Hematopoietic multipotent progenitor cell treated with erythropoietin and hydrocortisone succinate and interleukin-3 and kit ligand, for 8 days (in vitro differentiated cells): Measurements from ENCODE around the gene EYS.
"Not testable (repeated sequence)": the region's sequence is repeated elsewhere in the genome, so short reads cannot be mapped to it uniquely, and the experiment has no call there.

ENCODE experiments used
- DNase-seq: peaks from one replicate; pipeline ENCODE4 v3.0.0-alpha.2; 2015

The EYS gene

DNA sequence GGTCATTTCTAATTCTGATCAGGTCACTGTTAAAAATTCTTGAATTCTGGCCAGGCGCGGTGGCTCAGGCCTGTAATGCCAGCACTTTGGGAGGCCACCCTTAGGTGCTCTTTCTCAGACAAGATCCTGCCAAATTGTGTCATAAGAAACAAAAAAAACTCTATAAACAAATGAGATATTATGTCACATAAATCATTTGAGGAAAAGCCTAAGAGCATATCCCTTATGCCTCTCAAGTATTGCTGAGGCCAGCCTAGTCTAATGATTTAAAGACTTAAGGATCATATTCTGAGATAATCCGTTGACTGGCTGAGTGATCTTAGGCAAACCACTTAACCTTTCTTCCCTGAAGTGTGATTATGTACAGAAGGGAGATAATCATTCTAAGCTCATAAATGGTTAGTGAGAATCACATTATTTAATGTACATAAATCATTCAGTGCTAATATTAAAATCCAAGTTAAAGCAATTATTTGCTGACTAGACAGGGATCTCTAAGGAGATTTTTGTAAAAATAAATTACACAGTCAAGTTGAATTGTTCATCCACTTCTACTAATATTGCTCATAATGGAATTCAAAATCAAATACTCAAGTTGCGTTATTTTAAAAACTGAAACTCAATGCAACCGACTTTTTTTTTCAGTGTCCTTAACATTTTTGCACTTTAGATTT is 1706.1 kb downstream of the EYS start:
- no peak for DNase-seq

DNA sequence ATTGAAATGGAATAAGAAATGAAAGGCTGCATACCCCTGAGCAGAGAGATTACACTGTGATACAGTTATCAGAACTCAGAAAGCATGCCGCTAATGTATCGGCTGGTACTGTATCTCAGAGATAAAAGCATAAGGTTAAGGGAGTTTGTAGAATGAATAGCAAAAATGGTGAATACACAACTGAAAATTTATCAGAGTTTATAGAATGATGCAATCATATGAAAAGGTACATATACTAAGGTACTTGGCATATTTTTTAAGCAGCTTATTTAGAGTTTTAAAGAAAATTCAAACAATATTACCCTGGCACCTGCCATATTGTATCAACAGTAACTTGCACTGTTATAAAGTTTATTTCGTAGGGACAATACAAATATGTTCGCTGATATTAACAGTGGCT is 1707.4 kb downstream of the EYS start:
- DNase-seq: no peak

DNA sequence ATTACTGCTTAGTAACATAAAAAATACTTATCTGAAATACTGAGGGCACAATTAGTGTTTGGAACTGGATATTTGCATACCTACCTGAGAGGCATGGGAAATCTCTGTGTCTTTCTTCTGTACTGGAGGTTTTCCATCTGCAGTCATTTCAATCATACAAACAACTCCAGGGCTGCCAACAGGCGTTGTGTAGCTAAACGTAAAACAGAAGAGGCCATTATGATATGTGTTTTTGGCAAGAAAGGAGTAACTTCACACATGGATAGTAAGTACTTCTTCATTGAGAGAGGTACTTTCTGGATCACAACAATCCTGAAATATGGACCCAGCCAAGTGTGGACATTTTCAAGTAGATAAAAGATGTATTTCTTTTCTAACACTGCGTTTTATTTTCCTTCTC is 1708.0 kb downstream of the EYS start:
- no peak for DNase-seq

- DNase-seq: no peak
Measured at GRCh38 chr6:63997734-63998133, 1709.3 kb downstream of the EYS start.

- DNase-seq: no peak
Measured at GRCh38 chr6:63997221-63997620, 1709.8 kb downstream of the EYS start.

DNA sequence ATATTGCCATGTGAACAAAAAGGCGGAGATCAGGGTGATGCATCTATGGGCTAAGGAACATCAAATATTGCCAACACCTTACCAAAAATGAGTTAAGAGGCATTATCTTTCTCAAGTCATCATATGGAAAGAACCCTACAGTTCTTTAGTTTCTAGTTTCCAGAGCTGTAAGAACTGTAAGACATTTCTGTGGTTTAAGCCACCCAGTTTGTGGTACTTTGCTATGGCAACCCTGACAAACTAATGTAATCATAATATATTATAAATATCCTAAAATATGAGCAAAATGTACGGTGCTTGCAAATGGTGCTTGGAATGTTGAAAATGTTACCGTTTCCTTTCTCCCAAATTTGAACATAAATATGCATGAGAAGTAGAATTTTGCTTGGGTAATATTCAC is 1721.8 kb downstream of the EYS start:
- DNase-seq: no peak

GRCh38 chr6:63975699-63976098 is 1731.3 kb downstream of the EYS start:
- DNase-seq: no peak

- DNase-seq: no peak
Measured at GRCh38 chr6:63968650-63969049, 1738.4 kb downstream of the EYS start.

GRCh38 chr6:63964366-63964765 is 1742.7 kb downstream of the EYS start:
- no peak for DNase-seq

DNA sequence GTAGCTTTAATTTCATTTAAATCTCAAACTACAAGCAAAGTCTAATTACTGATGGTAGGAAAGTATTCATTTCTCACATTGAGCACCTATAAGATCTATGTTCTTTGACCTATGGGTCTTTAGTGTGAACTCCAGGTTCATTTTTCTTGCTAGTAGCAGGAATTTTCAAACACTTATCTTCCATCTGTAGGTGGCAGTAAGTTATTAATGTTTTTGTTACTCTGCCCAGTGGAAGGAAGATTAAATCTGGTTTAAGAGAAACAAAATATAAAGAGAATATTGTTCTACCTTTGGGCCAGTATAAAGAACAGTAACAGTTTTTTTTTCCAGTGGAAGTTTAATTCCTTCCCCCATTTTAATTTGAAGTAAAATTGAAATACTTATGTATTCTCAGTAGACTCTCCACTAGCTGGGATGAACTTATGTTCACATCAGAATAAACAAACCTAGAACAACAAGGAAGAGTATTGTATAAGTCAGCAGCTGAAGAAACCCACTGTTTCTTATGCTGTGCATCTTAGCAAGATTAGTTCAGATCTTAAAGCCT is 1743.2 kb downstream of the EYS start:
- no peak for DNase-seq

- not testable (repeated sequence) for DNase-seq
Measured at GRCh38 chr6:63953336-63954021, 1753.5 kb downstream of the EYS start.

DNA sequence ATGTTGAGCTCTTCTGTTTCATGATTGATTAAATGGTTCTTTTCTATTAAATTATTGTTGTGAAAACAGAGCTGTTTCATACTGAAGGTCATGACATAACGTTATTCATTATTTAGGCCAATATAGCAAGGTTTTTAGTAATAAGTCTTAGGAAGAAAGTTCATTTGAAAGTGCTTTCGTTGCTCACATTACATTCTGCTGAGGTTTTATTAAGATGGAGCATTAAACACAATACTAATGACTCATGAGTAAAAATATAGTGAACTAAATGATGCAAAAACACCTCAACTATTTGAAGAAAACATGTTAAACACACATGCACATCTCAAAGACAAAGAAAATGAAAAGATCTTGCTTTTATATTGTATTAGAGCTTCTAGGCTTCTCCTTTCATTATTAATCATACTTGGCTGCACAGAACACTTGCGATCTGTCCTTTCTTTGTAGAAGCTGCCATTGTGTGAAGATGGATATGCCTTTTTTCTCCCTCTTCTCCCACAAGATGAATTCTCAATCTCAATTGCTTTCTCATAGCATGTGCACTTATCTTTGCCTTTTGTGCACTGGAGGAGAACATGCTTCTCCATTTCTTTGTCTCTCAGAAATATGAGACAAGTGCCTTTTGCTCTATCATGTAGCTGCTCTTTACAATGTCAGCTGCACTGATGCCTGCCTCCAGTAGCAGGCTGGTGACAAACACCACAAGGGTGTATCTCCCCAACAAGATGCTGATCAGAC is 1759.1 kb downstream of the EYS start:
- DNase-seq: no peak

- DNase-seq: no peak
Measured at GRCh38 chr6:63945987-63946386, 1761.0 kb downstream of the EYS start.

- DNase-seq: no peak
Measured at GRCh38 chr6:63943826-63944225, 1763.2 kb downstream of the EYS start.

- DNase-seq: peak; percentile 17
Measured at GRCh38 chr6:63941747-63942470, 1765.1 kb downstream of the EYS start.

DNA sequence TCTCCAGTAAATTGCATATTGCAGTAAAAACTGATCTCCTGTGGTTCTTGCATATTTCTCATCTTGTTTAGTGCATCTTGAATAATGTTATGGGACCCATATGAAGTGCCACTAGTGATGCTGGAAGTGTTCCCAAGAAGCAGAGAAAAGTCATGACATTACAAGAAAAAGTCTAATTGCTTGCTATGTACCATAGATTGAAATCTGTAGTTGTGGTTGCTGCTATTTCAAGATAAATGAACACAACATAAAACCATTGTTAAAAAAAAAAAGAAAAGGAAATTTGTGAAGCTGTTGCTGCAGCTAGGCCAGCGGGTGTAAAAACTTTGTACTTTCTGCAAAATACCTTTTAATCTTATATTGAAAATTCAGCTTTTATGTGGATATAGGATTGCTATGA is 1767.0 kb downstream of the EYS start:
- peak; percentile 86 for DNase-seq

DNA sequence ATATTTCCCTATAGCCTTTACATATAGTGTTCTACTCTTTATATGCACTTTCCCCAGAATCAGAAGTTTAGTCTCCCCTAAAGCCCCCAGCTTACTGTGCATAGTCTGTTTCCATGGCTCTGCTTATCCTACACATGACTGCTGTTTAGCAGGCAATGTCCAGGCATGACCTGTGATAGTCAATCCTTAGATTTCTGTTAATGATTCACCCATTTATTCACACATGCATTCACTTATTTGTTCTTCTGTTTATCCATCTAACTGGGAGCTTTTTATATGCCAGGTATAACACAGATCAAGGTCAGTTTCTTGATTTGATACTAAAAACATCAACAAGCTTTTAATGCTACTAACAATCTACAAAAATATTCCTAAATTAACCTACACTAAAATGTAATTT is 1770.6 kb downstream of the EYS start:
- no peak for DNase-seq

- DNase-seq: no peak
Measured at GRCh38 chr6:63935732-63936131, 1771.3 kb downstream of the EYS start.

GRCh38 chr6:63933948-63934347 is 1773.1 kb downstream of the EYS start:
- DNase-seq: not testable (repeated sequence)

- no peak for DNase-seq
Measured at GRCh38 chr6:63930848-63931247, 1776.2 kb downstream of the EYS start.

GRCh38 chr6:63929111-63929510 is 1777.9 kb downstream of the EYS start:
- no peak for DNase-seq

- no peak for DNase-seq
Measured at GRCh38 chr6:63928613-63929012, 1778.4 kb downstream of the EYS start.
